ENCODE data around the gene ABHD10. TPM values are rescaled to one million over a fixed set of nuclear protein-coding genes. Genes with fewer than 3 reads are reported as not detected.

ABHD10 gene
- polyA plus RNA-seq, 1 experiment, result 12.6 TPM

GRCh38 chr3:111986800-111987199, 8.0 kb downstream of the ABHD10 start:
- Histone ChIP-seq H3K4me3 (ENCODE audit: low read depth, low read length) (no peak overlapping the region), H3K27me3 (ENCODE audit: control insufficient read depth, insufficient read depth, low read length) (no peaks in the 10 kb centered on the region), H3K36me3 (ENCODE audit: control insufficient read depth, insufficient read depth, low read length) (peaks cover 1% of the 10 kb centered on the region; the same call in 1 of the 2 replicates)
- CTCF ChIA-PET, result interaction anchor here (0.7 to 6.0 kb wide), 5 partner anchors 13 to 275 kb away, joined by 3 to 82 read pairs (median 5); partner anchors contain the start of gene TAGLN3
- POLR2A ChIA-PET, result no interaction called here
- no peak for DNase-seq (ENCODE audit: low read depth)
- no peak for TF ChIP-seq CTCF (IDR thresholded peaks at IDR 0.05; ENCODE audit: insufficient read depth, low read depth, low read length)

- POLR2A ChIA-PET, result interaction anchor here (1.2 kb wide), 1 partner anchor 11 kb away, joined by 3 read pairs; the partner anchor contains the start of gene ABHD10
- TF ChIP-seq CTCF (IDR thresholded peaks at IDR 0.05; ENCODE audit: insufficient read depth, low read depth, low read length), result peak; percentile 79
- DNase-seq (ENCODE audit: low read depth), result peak; percentile 25
- H3K27me3 ChIP-seq (ENCODE audit: control insufficient read depth, insufficient read depth, low read length), result no peaks in the 10 kb centered on the region
- H3K4me3 ChIP-seq (ENCODE audit: low read depth, low read length), result no peak overlapping the region
- H3K36me3 ChIP-seq (ENCODE audit: control insufficient read depth, insufficient read depth, low read length), result peaks cover 1% of the 10 kb centered on the region
- CTCF ChIA-PET, result interaction anchor here (0.6 to 14.6 kb wide), 23 partner anchors 10 to 411 kb away, joined by 3 to 203 read pairs (median 4); partner anchors contain the start of genes ABHD10 and TAGLN3
These were observed 10.3 kb downstream of the ABHD10 start for GRCh38 chr3:111989061-111989678.

- no peak overlapping the region for H3K4me3 ChIP-seq (ENCODE audit: low read depth, low read length)
- no peak for TF ChIP-seq CTCF (IDR thresholded peaks at IDR 0.05; ENCODE audit: insufficient read depth, low read depth, low read length)
- no peaks in the 10 kb centered on the region for H3K27me3 ChIP-seq (ENCODE audit: control insufficient read depth, insufficient read depth, low read length)
- no peaks in the 10 kb centered on the region; the same call in none of the 2 replicates for H3K36me3 ChIP-seq (ENCODE audit: control insufficient read depth, insufficient read depth, low read length)
- CTCF ChIA-PET, result interaction anchor here (1.6 to 14.6 kb wide), 4 partner anchors 10 to 52 kb away, joined by 4 to 203 read pairs (median 8); no protein-coding TSS in a partner anchor
- POLR2A ChIA-PET, result interaction anchor here (0.6 kb wide), 1 partner anchor 142 kb away, joined by 3 read pairs; no protein-coding TSS in a partner anchor
- DNase-seq (ENCODE audit: low read depth), result no peak
These were observed 14.2 kb downstream of the ABHD10 start for GRCh38 chr3:111993038-111993437.

DNA sequence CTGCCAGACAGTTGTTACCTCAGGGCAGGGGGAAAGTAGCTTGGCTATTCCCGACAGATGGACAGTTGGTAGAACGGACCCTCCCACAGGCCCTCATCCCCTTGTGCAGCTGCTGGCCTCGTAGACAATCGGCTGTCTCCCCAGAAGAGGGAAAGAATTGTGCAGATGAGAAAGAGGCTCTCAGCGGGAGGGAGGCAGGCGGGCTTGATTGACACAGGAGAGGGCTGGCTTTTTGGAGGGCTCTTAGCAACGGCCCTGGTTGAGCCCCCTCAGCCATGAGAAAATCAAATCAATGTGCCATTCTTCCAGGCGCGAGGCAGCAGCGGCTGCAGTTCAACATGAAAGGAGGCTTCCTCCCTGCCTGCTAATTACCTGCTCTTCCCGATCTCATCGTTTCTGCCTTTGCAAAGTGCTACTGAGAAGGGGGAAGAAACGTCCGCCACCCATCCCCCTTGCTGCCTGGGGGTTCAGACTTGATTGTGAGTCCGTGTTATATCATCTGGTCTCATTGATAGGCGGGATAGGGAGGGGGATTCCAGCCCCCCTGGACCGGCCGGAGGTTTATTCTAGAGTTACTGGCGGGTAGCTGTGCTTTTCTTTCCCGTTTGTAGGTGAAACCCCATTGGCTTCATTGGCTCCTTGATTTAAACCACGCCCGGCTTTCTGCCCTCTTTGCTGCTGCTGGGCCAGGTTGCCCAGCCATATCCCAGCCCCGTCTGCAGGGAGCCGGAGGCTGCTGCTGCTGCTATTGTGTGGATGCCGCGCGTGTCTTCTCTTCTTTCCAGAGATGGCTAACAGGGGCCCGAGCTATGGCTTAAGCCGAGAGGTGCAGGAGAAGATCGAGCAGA, 20.0 kb downstream of the ABHD10 start, which contains the start of gene TAGLN3:
TAGLN3 (plus strand) TSS at position 287 of the 848 bp plus-strand sequence; CDS start at position 788, 501 bp downstream.
- ChIA-PET CTCF (interaction anchor here (1.2 to 14.6 kb wide), 6 partner anchors 11 to 47 kb away, joined by 3 to 203 read pairs (median 11); no protein-coding TSS in a partner anchor), POLR2A (no interaction called here)
- no peak for DNase-seq (ENCODE audit: low read depth)
- H3K27me3 ChIP-seq (ENCODE audit: control insufficient read depth, insufficient read depth, low read length), result no peaks in the 10 kb centered on the region
- H3K36me3 ChIP-seq (ENCODE audit: control insufficient read depth, insufficient read depth, low read length), result no peaks in the 10 kb centered on the region; the same call in 1 of the 2 replicates
- H3K4me3 ChIP-seq (ENCODE audit: low read depth, low read length), result peak within 1 kb of the TSS; percentile 36
- no peak for TF ChIP-seq CTCF (IDR thresholded peaks at IDR 0.05; ENCODE audit: insufficient read depth, low read depth, low read length)
